Measurements from ENCODE around the gene TMEM134.

TMEM134 gene

DNA sequence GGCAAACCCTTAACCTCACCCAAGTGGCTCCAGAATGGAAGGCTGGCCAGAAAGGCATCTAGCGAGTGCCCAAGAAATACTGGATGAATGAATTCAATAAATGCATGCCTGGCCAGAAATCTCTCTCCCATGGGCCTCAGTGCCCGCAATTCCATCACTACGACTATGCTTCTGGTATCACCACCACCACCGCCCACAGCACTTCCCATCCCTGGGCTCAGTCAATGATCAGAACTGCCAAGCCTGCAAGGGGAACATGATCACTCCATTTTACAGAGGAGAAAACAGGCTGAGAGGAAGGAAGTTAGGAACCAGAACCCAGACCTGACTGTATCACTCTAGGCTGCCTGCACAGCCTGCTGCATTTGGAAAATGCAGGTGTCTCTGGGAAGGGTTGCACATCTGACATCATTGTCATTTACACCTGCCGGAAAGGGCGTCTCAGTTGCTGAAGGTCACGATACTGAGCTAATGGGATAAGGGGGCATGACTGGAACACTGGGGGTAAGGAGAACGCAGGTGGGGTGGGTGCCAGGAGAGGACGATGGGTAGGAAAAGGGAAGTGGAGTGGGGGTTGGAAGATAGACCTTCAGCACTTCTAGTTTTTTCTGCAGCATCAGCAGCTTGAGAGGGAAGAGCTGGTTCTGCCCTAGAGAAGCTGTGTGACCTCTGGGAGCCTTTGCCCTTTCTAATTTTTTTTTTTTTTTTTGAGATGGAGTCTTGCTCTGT, 19.8 kb downstream of the TMEM134 start:
- Histone ChIP-seq H3K9me3 (ENCODE audit: insufficient read depth, low read depth, low read length) (no peaks in the 10 kb centered on the region), H3K9ac (ENCODE audit: low read depth, low read length) (no peak overlapping the region), H3K27ac (ENCODE audit: low read length) (no peak overlapping the region), H3K27me3 (ENCODE audit: insufficient read depth, low read length) (no peaks in the 10 kb centered on the region), H3K4me1 (ENCODE audit: insufficient read depth, low read length) (no peaks in the 10 kb centered on the region), H3K4me3 (ENCODE audit: low read length) (no peak overlapping the region), H3K36me3 (ENCODE audit: insufficient read depth, low read depth, low read length) (no peaks in the 10 kb centered on the region)

DNA sequence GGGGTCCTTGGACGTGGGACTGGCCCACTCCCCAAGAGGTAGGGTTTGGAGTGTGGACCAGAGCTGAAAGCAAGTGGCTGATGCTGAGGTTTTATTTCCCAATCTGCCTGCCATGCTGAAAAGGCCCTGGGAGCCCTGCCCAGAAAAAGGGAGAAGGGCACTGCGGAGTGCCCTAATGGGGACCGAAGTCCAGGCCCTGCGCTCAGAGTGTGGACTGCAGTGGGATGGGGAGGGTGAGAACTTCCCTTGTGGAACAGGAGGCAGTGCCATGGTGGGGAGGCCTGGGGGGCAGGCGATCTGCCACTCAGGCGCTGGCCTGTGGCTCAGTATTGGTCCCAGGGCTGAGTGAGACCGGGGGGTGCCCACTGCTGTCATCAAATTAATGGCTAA, 20.8 kb downstream of the TMEM134 start:
- Histone ChIP-seq H3K4me1 (ENCODE audit: insufficient read depth, low read length) (no peaks in the 10 kb centered on the region), H3K36me3 (ENCODE audit: insufficient read depth, low read depth, low read length) (no peaks in the 10 kb centered on the region), H3K27me3 (ENCODE audit: insufficient read depth, low read length) (no peaks in the 10 kb centered on the region), H3K9me3 (ENCODE audit: insufficient read depth, low read depth, low read length) (no peaks in the 10 kb centered on the region), H3K27ac (ENCODE audit: low read length) (no peak overlapping the region), H3K9ac (ENCODE audit: low read depth, low read length) (no peak overlapping the region), H3K4me3 (ENCODE audit: low read length) (no peak overlapping the region)

DNA sequence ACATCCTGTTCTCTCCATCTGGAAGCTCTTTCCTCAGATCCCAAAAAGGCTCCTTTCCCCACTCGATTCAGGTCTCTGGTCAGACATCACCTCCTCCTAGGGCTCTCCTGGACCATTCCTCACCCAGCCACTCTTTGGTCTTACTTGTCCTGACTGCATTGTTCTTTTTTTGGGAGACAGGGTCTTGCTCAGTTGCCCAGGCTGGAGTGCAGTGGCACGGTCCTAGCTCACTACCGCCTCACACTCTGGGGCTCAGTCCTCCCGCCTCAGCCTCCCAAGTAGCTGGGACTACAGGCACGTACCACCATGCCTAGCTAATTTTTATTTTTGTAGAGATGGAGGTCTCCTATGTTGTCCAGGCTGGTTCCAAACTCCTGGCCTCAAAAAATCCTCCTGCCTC, 23.5 kb downstream of the TMEM134 start:
- Histone ChIP-seq H3K4me1 (ENCODE audit: insufficient read depth, low read length) (no peaks in the 10 kb centered on the region), H3K27me3 (ENCODE audit: insufficient read depth, low read length) (no peaks in the 10 kb centered on the region), H3K36me3 (ENCODE audit: insufficient read depth, low read depth, low read length) (peaks cover 5% of the 10 kb centered on the region), H3K27ac (ENCODE audit: low read length) (no peak overlapping the region), H3K9ac (ENCODE audit: low read depth, low read length) (no peak overlapping the region), H3K4me3 (ENCODE audit: low read length) (no peak overlapping the region), H3K9me3 (ENCODE audit: insufficient read depth, low read depth, low read length) (no peaks in the 10 kb centered on the region)

DNA sequence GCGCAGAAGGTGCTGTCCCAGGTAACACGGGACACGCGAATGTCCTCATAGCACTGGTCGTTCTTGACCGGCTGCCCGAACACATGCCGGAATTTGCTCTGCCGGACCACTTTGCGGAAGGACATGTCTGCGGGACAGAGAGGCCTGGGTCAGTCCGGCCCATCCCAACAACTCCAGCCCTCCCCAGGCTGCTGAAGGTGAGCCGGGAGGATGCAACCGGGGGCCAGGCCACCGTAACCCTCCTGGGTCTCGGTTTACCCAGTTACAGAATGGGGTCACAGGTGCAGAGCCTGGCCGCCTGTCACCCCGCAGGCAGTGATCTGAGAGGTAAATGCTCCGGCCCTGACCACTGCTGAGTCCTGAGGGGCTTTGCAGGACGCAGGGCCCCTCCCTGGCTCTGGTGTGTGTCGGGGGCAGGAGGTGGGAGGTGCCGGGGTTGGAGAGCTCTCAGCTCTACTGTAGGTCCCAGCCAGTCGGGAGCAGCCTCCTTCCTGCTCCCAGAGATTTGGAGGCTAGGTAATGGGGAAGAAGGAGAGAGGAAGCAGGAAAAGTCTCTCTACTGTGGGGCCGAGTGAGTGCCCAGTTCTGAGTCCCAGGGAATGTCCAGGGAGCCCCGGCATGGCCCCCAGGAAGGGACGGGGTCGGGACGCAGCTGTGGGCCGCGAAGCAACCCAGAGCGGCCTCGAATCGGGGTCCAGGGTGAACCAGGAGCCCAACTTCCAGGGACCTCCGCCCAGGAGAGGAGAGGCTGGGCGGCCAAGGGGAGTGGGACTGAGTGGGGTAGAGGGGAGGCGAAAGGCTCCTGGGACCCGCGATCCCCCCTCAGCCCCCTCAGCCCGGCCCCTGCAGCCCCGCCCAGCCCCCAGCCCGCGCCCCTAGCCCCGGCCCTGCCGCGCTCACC, 26.3 kb downstream of the TMEM134 start:
- Histone ChIP-seq H3K4me1 (ENCODE audit: insufficient read depth, low read length) (no peaks in the 10 kb centered on the region), H3K9me3 (ENCODE audit: insufficient read depth, low read depth, low read length) (no peaks in the 10 kb centered on the region), H3K36me3 (ENCODE audit: insufficient read depth, low read depth, low read length) (peaks cover 13% of the 10 kb centered on the region), H3K27ac (ENCODE audit: low read length) (peak overlapping the region; percentile 62), H3K4me3 (ENCODE audit: low read length) (peak overlapping the region; percentile 83), H3K27me3 (ENCODE audit: insufficient read depth, low read length) (no peaks in the 10 kb centered on the region), H3K9ac (ENCODE audit: low read depth, low read length) (peak overlapping the region; percentile 83)

GRCh38 chr11:67441731-67442351, 27.2 kb downstream of the TMEM134 start:
- no peak overlapping the region for H3K4me3 ChIP-seq (ENCODE audit: low read length)
- H3K4me1 ChIP-seq (ENCODE audit: insufficient read depth, low read length), result no peaks in the 10 kb centered on the region; the same call in 1 of the 2 replicates
- H3K27me3 ChIP-seq (ENCODE audit: insufficient read depth, low read length), result no peaks in the 10 kb centered on the region
- H3K9me3 ChIP-seq (ENCODE audit: insufficient read depth, low read depth, low read length), result no peaks in the 10 kb centered on the region
- H3K36me3 ChIP-seq (ENCODE audit: insufficient read depth, low read depth, low read length), result peaks cover 17% of the 10 kb centered on the region
- H3K9ac ChIP-seq (ENCODE audit: low read depth, low read length), result no peak overlapping the region
- H3K27ac ChIP-seq (ENCODE audit: low read length), result no peak overlapping the region

- Histone ChIP-seq H3K27ac (ENCODE audit: low read length) (no peak overlapping the region), H3K4me1 (ENCODE audit: insufficient read depth, low read length) (peaks cover 4% of the 10 kb centered on the region), H3K4me3 (ENCODE audit: low read length) (no peak overlapping the region), H3K36me3 (ENCODE audit: insufficient read depth, low read depth, low read length) (peaks cover 17% of the 10 kb centered on the region), H3K9ac (ENCODE audit: low read depth, low read length) (no peak overlapping the region), H3K27me3 (ENCODE audit: insufficient read depth, low read length) (no peaks in the 10 kb centered on the region), H3K9me3 (ENCODE audit: insufficient read depth, low read depth, low read length) (no peaks in the 10 kb centered on the region)
Observed at GRCh38 chr11:67441098-67441563, 27.9 kb downstream of the TMEM134 start.

GRCh38 chr11:67440229-67441097, 28.6 kb downstream of the TMEM134 start:
- H3K27me3 ChIP-seq (ENCODE audit: insufficient read depth, low read length), result no peaks in the 10 kb centered on the region
- peaks cover 17% of the 10 kb centered on the region for H3K36me3 ChIP-seq (ENCODE audit: insufficient read depth, low read depth, low read length)
- no peak overlapping the region for H3K9ac ChIP-seq (ENCODE audit: low read depth, low read length)
- H3K9me3 ChIP-seq (ENCODE audit: insufficient read depth, low read depth, low read length), result no peaks in the 10 kb centered on the region
- H3K27ac ChIP-seq (ENCODE audit: low read length), result no peak overlapping the region
- H3K4me1 ChIP-seq (ENCODE audit: insufficient read depth, low read length), result peaks cover 4% of the 10 kb centered on the region
- no peak overlapping the region for H3K4me3 ChIP-seq (ENCODE audit: low read length)

GRCh38 chr11:67439321-67440228, 29.5 kb downstream of the TMEM134 start:
- no peaks in the 10 kb centered on the region for H3K9me3 ChIP-seq (ENCODE audit: insufficient read depth, low read depth, low read length)
- H3K9ac ChIP-seq (ENCODE audit: low read depth, low read length), result no peak overlapping the region
- no peak overlapping the region for H3K4me3 ChIP-seq (ENCODE audit: low read length)
- H3K27me3 ChIP-seq (ENCODE audit: insufficient read depth, low read length), result no peaks in the 10 kb centered on the region
- H3K36me3 ChIP-seq (ENCODE audit: insufficient read depth, low read depth, low read length), result peaks cover 19% of the 10 kb centered on the region
- H3K4me1 ChIP-seq (ENCODE audit: insufficient read depth, low read length), result peaks cover 4% of the 10 kb centered on the region
- H3K27ac ChIP-seq (ENCODE audit: low read length), result no peak overlapping the region

DNA sequence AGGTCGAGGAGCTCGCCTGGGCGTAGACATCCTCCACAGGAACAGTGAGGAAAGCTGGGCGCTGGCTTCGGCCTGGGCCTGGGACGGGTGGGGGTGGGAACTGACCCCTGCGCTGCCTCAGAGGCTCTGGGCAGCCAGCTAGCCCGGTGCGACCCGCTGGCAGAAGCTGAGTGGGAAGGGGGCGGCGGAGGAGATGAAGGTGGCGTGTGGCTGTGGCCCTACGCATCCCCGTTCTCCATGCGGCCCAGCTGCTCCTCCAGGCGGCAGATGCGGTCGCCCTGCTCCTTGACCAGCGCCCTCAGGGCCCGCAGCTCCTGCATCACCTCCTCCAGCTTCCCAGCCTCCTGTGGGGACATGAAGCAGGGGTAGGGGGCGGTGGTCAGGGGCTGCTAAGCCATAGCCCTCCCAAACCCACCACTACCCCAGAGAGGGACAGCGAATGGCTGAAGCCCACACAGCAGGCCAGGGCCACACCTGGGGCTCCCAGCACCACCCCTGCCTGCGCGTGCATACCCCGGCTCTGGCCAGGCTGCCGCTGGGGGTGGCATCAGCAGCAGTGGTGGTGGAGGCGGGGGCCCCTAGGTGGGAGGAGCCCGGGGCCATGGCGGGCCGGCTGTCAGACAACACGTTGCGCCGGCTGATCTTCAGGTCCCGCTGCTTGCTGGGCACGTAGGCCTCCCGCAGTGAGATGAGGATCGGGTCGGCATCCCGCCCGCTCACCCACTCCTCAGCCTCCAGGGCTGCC, 30.7 kb downstream of the TMEM134 start:
- H3K9ac ChIP-seq (ENCODE audit: low read depth, low read length), result no peak overlapping the region
- H3K36me3 ChIP-seq (ENCODE audit: insufficient read depth, low read depth, low read length), result peaks cover 31% of the 10 kb centered on the region
- H3K27me3 ChIP-seq (ENCODE audit: insufficient read depth, low read length), result no peaks in the 10 kb centered on the region
- no peak overlapping the region for H3K4me3 ChIP-seq (ENCODE audit: low read length)
- peaks cover 4% of the 10 kb centered on the region for H3K4me1 ChIP-seq (ENCODE audit: insufficient read depth, low read length)
- H3K9me3 ChIP-seq (ENCODE audit: insufficient read depth, low read depth, low read length), result no peaks in the 10 kb centered on the region
- no peak overlapping the region for H3K27ac ChIP-seq (ENCODE audit: low read length)

DNA sequence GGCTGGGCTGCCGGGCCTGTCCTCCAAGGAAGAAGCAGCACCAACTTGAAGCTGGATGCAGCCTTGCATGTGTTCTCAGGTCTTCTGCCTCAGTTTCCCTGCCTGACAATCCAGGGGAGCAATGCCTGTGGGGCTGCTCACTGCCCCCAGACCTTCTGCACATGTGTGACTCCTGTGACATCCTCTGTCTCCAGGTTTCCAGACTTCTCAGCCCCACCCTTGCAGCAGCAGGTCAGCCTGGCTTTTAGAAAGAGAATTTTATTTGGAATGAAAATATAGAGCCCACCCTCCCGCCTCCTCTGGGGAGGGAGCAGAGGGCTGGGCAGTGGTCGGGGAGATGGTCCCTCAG, 31.3 kb downstream of the TMEM134 start:
- H3K27me3 ChIP-seq (ENCODE audit: insufficient read depth, low read length), result no peaks in the 10 kb centered on the region
- no peaks in the 10 kb centered on the region for H3K9me3 ChIP-seq (ENCODE audit: insufficient read depth, low read depth, low read length)
- H3K9ac ChIP-seq (ENCODE audit: low read depth, low read length), result peak overlapping the region; percentile 66; the same call in 1 of the 2 replicates
- peaks cover 34% of the 10 kb centered on the region for H3K36me3 ChIP-seq (ENCODE audit: insufficient read depth, low read depth, low read length)
- H3K27ac ChIP-seq (ENCODE audit: low read length), result no peak overlapping the region
- no peak overlapping the region for H3K4me3 ChIP-seq (ENCODE audit: low read length)
- H3K4me1 ChIP-seq (ENCODE audit: insufficient read depth, low read length), result peaks cover 4% of the 10 kb centered on the region

Data from iPS-20b (cell line).